ENCODE measurements around the gene KMT2C.

KMT2C gene

DNA sequence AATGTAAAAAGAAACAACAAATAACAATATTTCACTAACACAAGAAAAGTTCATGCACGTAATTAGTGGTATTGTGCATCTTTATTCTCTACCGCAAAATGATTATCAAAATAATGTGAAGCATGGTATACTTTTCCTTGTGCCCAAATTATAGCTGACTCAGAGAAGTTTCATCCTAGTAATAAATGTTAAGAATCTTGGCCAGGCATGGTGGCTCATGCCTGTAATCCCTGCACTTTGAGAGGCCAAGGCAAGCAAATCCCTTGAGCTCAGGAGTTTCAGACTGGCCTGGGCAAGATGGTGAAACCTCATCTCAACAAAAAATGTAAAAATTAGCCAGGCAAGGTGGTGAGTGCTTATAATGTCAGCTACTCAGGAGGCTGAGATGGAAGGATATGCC is 105.0 kb downstream of the KMT2C start:
- TF ChIP-seq, protein P1, sequence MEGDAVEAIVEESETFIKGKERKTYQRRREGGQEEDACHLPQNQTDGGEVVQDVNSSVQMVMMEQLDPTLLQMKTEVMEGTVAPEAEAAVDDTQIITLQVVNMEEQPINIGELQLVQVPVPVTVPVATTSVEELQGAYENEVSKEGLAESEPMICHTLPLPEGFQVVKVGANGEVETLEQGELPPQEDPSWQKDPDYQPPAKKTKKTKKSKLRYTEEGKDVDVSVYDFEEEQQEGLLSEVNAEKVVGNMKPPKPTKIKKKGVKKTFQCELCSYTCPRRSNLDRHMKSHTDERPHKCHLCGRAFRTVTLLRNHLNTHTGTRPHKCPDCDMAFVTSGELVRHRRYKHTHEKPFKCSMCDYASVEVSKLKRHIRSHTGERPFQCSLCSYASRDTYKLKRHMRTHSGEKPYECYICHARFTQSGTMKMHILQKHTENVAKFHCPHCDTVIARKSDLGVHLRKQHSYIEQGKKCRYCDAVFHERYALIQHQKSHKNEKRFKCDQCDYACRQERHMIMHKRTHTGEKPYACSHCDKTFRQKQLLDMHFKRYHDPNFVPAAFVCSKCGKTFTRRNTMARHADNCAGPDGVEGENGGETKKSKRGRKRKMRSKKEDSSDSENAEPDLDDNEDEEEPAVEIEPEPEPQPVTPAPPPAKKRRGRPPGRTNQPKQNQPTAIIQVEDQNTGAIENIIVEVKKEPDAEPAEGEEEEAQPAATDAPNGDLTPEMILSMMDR (IDR thresholded peaks at IDR 0.05; ENCODE audit: low read depth, low read length): no peak
- H3K4me3 ChIP-seq (ENCODE audit: low read depth, low read length): no peak overlapping the region

DNA sequence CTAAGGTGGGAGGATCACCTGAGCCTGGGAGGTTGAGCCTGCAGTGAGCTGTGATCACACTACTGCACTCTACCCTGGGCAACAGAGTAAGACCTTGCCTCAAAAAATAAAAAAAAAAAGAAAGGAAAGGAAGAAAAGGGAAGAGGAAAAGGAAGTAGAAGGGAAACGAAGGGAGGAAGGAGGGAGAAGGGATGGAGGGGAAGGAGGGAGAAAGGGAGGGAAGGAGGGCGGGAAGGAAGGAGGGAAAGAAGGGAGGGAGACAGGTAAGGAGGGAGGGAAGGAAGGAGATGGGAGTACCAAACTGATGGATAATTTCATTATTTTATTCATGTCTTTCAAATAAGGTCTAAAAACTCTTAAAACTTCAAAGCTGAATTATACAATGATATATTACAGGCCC is 106.3 kb downstream of the KMT2C start:
- TF ChIP-seq, protein P1 (IDR thresholded peaks at IDR 0.05; ENCODE audit: low read depth, low read length): no peak
- H3K4me3 ChIP-seq (ENCODE audit: low read depth, low read length): no peak overlapping the region

DNA sequence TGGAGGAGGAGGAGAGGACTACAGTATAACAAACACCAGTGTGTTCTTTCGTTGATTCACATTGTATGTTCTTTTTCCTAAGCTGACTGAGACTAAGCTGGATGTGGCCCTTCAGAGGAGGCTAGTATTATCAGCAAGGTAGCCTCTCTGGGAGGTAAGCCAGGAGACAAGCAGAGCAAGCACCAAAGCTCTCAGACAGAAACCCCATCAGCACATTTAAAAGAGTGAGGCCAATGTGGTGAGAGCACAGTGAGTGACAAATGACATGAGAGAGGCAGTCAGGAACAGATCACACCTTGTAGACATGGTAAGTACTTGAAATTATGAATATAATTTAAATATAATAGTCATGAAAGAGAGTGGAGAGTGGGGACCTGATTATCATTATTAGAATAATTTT is 107.6 kb downstream of the KMT2C start:
- H3K4me3 ChIP-seq (ENCODE audit: low read depth, low read length): no peak overlapping the region
- TF ChIP-seq, protein P1 (IDR thresholded peaks at IDR 0.05; ENCODE audit: low read depth, low read length): no peak

DNA sequence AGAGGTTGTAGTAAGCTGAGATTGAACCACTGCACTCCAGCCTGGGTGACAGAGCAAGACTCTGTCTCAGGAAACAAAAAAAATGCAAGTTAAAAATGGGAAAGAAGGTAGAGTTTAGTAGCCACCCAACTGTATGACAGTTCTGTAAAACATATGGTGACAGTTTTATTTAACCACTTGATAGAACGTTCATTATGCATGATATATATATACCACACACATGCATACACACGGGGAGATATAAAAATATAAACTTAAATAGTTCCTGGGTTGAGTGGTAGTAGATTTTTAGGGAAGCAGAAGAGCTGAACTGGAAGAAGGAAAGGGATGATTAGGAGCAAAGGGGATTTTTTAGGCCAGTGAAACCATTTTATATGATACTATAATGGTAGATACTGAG is 120.0 kb downstream of the KMT2C start:
- TF ChIP-seq, protein P1 (IDR thresholded peaks at IDR 0.05; ENCODE audit: low read depth, low read length): no peak
- no peak overlapping the region for H3K4me3 ChIP-seq (ENCODE audit: low read depth, low read length)

DNA sequence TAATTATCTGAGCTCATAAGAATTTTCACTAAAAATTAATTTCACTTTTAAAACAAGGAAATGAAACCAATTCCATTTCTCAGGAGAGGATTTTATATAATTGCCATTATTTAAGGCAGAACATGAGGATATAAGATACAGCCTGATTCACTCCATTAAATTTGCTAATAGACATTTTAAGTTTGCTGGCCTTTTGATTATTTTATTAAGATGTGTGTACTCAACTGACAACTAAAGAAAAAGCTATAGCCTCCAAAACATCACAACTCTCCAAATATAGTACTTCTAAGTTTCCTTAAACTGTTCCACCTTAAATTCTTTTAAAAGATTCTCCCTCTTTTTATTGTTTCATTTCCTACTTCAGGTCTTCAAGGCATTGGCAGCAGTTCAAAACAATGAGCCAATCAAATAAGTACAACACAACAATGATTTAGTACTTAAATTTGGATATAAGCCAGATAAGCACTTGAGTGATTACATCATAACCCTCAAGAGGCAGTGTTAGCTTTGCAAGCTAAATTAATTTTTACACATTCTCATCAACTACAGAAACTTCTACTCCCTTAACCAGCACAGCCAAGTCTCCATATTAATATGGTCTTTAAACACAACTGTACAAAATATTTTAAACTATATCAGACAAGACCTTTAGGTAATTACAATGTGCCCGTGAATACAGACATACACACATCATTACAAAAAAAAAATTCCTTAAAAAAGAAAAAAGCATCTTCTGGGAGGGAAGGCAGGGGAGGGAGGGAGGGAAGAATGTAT is 121.8 kb downstream of the KMT2C start:
- no peak overlapping the region for H3K4me3 ChIP-seq (ENCODE audit: low read depth, low read length)
- TF ChIP-seq, protein P1 (IDR thresholded peaks at IDR 0.05; ENCODE audit: low read depth, low read length): no peak

DNA sequence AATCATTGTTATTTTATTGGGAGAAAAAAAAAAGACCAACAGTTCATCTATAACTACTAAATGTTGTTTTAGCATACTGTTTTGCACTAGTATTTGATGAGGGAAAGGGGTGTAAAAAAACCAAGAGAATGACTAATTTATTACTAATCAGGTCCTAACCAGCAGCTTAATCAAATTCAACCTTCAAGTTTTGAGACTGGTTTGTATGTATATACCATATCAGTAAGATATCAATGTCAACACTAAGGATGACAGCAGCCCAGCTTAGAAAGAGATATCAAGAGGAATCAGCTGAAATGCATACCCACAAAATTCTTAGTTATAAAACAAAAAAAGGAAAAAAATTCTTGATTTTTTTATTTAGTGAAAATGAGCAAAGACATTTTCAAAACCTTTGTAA is 122.6 kb downstream of the KMT2C start:
- TF ChIP-seq, protein P1 (IDR thresholded peaks at IDR 0.05; ENCODE audit: low read depth, low read length): no peak

DNA sequence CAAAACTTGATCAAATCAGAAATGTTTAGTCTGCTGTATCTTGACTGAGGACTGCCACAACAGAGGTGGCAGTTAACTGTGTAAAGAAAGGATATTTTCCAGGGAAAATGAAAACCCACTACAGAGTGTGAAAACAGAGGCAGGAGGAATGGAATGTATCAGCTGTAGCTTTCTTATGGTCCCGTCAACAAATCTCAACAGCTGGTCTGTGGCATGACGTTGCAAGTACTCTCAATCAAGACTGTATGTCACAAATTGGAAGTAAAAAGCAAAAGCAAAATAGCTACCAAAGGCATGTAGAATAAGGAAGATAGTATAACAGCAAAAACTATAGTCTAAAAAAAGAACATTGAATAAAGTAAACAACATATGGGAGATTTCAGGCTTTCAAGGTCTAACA is 123.5 kb downstream of the KMT2C start:
- H3K4me3 ChIP-seq (ENCODE audit: low read depth, low read length): no peak overlapping the region
- TF ChIP-seq, protein P1 (IDR thresholded peaks at IDR 0.05; ENCODE audit: low read depth, low read length): no peak

More for the DNA sequence above, 122.6 kb downstream of the KMT2C start:
- H3K4me3 ChIP-seq (ENCODE audit: low read depth, low read length): no peak overlapping the region
